ENCODE data around the gene CALML5. TPM values are rescaled to one million over a fixed set of nuclear protein-coding genes. Genes with fewer than 3 reads are reported as not detected.

Gene CALML5
- total RNA-seq, 1 experiment from 2014 or later: not detected

DNA sequence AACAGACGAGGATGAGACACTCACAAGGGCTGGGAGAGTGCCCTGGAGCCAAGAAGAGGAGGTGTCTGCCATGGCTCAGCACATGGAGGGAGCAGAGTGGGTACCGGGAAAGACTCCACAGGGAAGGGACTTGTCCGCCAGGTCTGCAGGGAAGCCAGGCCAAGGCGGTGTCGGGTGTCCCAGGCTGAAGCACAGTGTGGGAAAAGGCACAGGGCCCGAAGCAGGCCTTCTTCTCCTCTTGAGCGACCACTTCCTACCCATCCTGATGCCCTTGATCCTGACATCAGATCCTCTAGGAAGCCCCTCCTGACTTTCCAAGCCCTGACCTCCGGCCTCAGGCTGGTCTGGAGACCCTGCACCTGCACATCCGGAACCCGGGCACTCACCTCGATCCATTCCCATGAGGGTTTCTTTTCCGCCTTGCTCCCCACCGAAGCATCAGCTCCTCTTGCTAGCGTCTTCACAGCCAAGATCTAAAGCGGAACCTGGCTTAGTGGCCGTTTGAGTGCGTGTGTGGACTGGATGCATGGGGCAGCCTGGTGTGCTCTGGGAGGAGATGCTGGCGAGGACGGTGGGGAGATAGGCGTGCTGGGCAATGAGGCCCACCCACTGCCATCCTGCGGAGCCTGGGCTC, 33.8 kb upstream of the CALML5 start:
- Histone ChIP-seq H3K36me3 (ENCODE audit: control insufficient read depth, insufficient read depth, low read length) (no peaks in the 10 kb centered on the region), H3K4me3 (ENCODE audit: low read depth in 2 of 2, low read length in 2 of 2) (no peak overlapping the region), H3K27me3 (ENCODE audit: control insufficient read depth, insufficient read depth, low read length) (no peaks in the 10 kb centered on the region), H3K27ac (ENCODE audit: low read length) (no peak overlapping the region), H3K9me3 (ENCODE audit: control insufficient read depth, insufficient read depth, low read depth, low read length) (no peaks in the 10 kb centered on the region), H3K4me1 (ENCODE audit: control insufficient read depth, insufficient read depth, low read length) (no peaks in the 10 kb centered on the region)
- BruUV-seq (replicated peaks): no TSS peak
- DNase-seq (ENCODE audit: low read depth, low spot score) (no peak), ATAC-seq (no peak)
- no peak for TF ChIP-seq REST (IDR thresholded peaks at IDR 0.05; ENCODE audit: insufficient read depth in 1 of 2, low read depth in 2 of 2, low read length in 1 of 2)
- TF ChIP-seq POLR2AphosphoS5 (IDR thresholded peaks at IDR 0.05; ENCODE audit: low read depth, low read length): no peak
- no peak for TF ChIP-seq TCF7L2 (IDR thresholded peaks at IDR 0.05; ENCODE audit: low read depth, low read length)
- TF ChIP-seq CTCF (IDR thresholded peaks at IDR 0.05): no peak
- ChIA-PET POLR2A (no interaction called here), CTCF (no interaction called here)
- in situ Hi-C loops (cut with HindIII; ENCODE audit: low pct_unique_long_range_greater_than_20kb, low sequenced_read_pairs) (no loop called here), intact Hi-C loops (cut with micrococcal nuclease; ENCODE audit: unreplicated experiment) (no loop called here)

DNA sequence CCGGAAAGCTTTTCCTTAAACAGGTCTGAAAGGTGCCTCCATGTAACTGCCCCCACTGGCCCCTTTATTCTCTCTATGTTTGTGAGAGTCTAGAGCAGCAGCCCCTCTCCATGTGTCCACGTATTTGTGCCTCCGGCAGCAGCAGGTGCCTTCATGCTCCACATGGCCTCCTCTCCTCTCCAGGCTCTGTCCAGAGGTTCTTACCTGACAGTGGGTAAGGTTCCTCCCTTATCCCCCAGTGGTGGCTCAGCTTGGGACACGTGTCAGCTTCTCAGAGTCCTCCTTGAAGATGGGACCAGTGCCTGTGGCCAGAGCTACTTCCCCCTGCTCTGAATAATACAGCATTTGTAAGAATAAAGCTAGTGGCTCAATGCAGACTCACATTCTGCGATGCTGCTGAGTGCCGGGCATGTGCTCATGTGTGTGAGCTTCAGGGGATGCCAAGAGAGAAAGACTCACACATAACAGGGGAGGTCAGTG, 33.3 kb upstream of the CALML5 start:
- no peak overlapping the region for H3K27ac ChIP-seq (ENCODE audit: low read length)
- H3K36me3 ChIP-seq (ENCODE audit: control insufficient read depth, insufficient read depth, low read length): no peaks in the 10 kb centered on the region
- H3K9me3 ChIP-seq (ENCODE audit: control insufficient read depth, insufficient read depth, low read depth, low read length): no peaks in the 10 kb centered on the region
- H3K4me1 ChIP-seq (ENCODE audit: control insufficient read depth, insufficient read depth, low read length): no peaks in the 10 kb centered on the region
- TF ChIP-seq TCF7L2 (IDR thresholded peaks at IDR 0.05; ENCODE audit: low read depth, low read length) (no peak), REST (IDR thresholded peaks at IDR 0.05; ENCODE audit: insufficient read depth in 1 of 2, low read depth in 2 of 2, low read length in 1 of 2) (no peak), CTCF (IDR thresholded peaks at IDR 0.05) (no peak), POLR2AphosphoS5 (IDR thresholded peaks at IDR 0.05; ENCODE audit: low read depth, low read length) (no peak), SIN3A (IDR thresholded peaks at IDR 0.05; ENCODE audit: borderline replicate concordance, insufficient read depth, low read depth, low read length) (no peak)
- no peaks in the 10 kb centered on the region for H3K27me3 ChIP-seq (ENCODE audit: control insufficient read depth, insufficient read depth, low read length)
- POLR2A ChIA-PET: no interaction called here
- CTCF ChIA-PET: no interaction called here
- BruUV-seq (replicated peaks): no TSS peak
- ATAC-seq (no peak), DNase-seq (ENCODE audit: low read depth, low spot score) (no peak)
- no peak overlapping the region for H3K4me3 ChIP-seq (ENCODE audit: low read depth in 2 of 2, low read length in 2 of 2)
- intact Hi-C loops (cut with micrococcal nuclease; ENCODE audit: unreplicated experiment) (no loop called here), in situ Hi-C loops (cut with HindIII; ENCODE audit: low pct_unique_long_range_greater_than_20kb, low sequenced_read_pairs) (no loop called here)
